GM13976 (cell line): Measurements from ENCODE around the gene CD7.

Source experiments
- DNase-seq: peaks from one replicate; pipeline ENCODE4 v3.0.0; 2012; ENCODE audit warnings: low spot score
- in situ Hi-C: fragments of 300-500 bp; cut with MboI; formaldehyde crosslinking; loops from one replicate; pipeline ENCODE4 v1.12.0; 2022; ENCODE audit warnings: low sequenced_read_pairs, mixed read lengths, inconsistent platforms; ENCODE audit not compliant: unreplicated experiment
- TF ChIP-seq, protein P1 (sequence below): IDR thresholded peaks from 2 replicates; pipeline ENCODE4 v1.5.1; 2012; ENCODE audit warnings: borderline replicate concordance, mild to moderate bottlenecking; ENCODE audit not compliant: insufficient read depth; ENCODE audit errors: extremely low read depth, missing control alignments, control extremely low read depth

Gene CD7

DNA sequence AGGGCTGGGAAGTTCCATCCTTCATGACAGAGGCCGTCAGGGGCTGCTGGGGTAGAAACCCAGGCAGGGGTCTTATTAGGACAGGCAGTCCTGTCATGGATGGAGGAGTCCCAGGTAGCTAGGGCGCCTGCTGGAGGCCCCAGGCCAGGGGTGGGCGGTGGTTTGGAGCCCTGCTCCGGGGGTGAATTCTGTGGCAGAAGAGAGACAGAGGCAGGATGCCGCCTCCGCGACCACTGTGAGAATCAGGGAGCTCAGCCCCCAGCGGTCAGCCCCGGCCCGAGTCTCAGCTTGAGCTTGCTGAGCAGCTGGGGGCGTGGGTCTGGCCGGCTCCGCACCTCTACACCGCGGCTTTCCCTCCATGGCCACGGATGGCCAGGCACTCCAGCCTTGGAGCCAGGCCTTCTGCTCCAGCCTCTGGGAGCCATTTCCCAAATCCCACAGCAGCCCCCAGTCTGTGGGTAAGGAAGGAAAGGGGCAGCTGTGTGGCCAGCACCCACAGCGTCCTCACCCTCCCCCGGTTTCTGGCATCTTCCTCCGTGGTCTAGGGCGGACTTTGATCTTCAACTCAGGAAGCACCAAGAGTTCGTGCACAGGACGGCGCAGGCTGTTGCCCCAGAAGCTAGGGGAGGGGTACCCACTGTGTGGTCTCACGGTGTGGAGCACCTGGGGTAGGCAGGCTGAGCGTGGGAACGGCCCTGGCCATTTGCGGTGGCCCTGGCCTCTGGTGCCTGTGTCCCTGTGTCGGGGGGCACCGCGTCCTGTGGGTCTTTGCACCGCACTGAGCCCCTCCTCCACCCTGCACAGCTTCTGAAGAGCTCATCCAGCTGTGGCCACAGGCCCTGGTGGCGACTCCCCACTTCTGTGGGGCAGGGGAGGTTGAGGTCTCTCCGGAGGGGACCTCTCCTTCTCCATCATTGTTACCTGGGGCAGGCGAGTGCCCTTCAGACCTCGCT is 14.1 kb downstream of the CD7 start:
- in situ Hi-C loops: no loop called here
- TF ChIP-seq, protein P1, sequence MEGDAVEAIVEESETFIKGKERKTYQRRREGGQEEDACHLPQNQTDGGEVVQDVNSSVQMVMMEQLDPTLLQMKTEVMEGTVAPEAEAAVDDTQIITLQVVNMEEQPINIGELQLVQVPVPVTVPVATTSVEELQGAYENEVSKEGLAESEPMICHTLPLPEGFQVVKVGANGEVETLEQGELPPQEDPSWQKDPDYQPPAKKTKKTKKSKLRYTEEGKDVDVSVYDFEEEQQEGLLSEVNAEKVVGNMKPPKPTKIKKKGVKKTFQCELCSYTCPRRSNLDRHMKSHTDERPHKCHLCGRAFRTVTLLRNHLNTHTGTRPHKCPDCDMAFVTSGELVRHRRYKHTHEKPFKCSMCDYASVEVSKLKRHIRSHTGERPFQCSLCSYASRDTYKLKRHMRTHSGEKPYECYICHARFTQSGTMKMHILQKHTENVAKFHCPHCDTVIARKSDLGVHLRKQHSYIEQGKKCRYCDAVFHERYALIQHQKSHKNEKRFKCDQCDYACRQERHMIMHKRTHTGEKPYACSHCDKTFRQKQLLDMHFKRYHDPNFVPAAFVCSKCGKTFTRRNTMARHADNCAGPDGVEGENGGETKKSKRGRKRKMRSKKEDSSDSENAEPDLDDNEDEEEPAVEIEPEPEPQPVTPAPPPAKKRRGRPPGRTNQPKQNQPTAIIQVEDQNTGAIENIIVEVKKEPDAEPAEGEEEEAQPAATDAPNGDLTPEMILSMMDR: no peak
- peak; percentile 45 for DNase-seq

- TF ChIP-seq, protein P1: no peak
- peak; percentile 28 for DNase-seq
- in situ Hi-C loops: no loop called here
These were observed 14.8 kb downstream of the CD7 start for GRCh38 chr17:82302568-82302963.

DNA sequence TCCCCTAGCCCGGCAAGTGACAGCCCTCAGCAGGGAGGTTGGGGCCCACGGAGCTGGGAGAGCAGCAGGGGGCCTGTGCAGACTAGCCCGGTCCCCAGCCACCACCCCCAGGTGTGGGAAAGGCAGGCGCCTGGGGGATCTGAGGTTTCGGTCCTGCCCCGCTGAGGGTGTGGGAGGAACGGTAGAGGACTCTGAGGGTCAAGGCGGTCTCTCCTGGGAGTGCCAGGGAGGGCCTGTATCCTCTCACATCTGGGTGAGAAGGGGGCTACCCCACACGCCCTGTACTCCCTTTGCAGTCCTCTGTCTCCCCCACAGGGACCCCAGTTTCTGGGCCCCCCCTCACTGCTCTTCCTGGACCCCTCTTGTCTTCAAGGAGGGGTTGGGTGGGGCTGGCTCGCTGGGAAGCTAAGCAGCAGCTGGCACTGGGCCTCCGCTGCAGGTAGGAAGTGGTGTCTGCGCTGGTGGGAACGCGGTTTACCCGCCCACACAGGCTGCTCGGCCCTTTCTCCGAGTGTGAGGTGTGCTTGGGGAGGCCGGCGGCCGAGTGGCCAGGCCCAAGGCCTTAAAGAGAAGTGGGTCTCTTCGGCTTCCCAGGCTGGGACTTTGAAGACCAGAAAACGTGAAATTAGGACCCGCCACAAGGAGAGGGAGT is 15.4 kb downstream of the CD7 start:
- TF ChIP-seq, protein P1: no peak
- in situ Hi-C loops: no loop called here

GRCh38 chr17:82301300-82301915 is 16.0 kb downstream of the CD7 start:
- peak; percentile 34 for DNase-seq
- TF ChIP-seq, protein P1: no peak
- in situ Hi-C loops: no loop called here

More for the DNA sequence above, 15.4 kb downstream of the CD7 start:
- DNase-seq: peak; percentile 86

DNA sequence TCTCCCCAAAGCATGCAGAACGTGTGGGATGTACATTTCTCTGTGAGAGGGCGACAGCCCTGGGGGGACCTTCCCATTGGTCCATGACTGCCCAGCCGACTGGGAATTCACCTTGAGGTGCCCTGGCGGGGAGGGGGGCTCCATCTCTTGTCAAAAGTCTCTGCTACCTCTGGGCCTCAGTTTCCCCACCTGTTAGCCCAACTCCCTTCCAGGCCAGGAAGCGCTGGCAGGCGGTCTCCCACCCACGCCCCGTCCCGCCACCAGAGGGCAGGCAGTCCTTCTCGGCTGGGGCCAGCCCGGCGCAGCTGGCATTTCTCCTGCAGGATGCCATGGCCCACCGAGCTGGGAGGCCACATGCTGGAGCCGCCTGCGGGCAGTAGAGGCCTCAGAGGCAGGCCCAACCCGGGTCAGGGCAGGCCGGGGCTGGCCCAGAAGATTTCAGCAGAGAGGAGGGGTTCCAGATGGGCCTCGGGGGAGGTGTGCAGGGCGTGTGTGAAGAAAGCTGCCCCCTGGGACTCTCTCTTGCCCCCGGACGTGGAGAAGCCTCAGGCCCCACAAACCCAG is 16.6 kb downstream of the CD7 start:
- TF ChIP-seq, protein P1: peak; percentile 85
- in situ Hi-C loops: no loop called here
- peak; percentile 77 for DNase-seq

GRCh38 chr17:82300228-82300627 is 17.2 kb downstream of the CD7 start:
- no peak for DNase-seq
- TF ChIP-seq, protein P1: no peak
- in situ Hi-C loops: no loop called here
